ENCODE data around the gene NCKAP1. TPM values are rescaled to one million over a fixed set of nuclear protein-coding genes. Genes with fewer than 3 reads are reported as not detected.
"Not testable (repeated sequence)": the region's sequence is repeated elsewhere in the genome, so short reads cannot be mapped to it uniquely, and the experiment has no call there.

The NCKAP1 gene
- 153 TPM for total RNA-seq
- long read RNA-seq, full-length matches to known transcripts, result 44 of 149 reads
- long read RNA-seq, partial matches to known transcripts, result 31 of 149 reads
- long read RNA-seq, other reads (novel, unspliced or antisense), result 74 of 149 reads

GRCh38 chr2:183038341-183039300 is at the start of gene NCKAP1:
Gene NCKAP1, minus strand, starts transcription at chr2:183038457. Its CDS starts 358 bp downstream, at chr2:183038099.
- intact Hi-C loops (cut with DNase I), result loop anchor here (1.0 to 5.0 kb wide), 3 partner anchors 40 to 86 kb away; partner anchors contain the start of genes DUSP19 and NUP35
- peak; percentile 94 for DNase-seq (ENCODE audit: low spot score)

GRCh38 chr2:183081911-183082310 is 43.7 kb upstream of the NCKAP1 start:
- no peak for DNase-seq (ENCODE audit: low spot score)
- intact Hi-C loops (cut with DNase I), result no loop called here

- DNase-seq (ENCODE audit: low spot score), result no peak
- intact Hi-C loops (cut with DNase I), result loop anchor here (5.0 kb wide), 1 partner anchor 43 kb away; the partner anchor contains the start of gene NUP35
Measured at GRCh38 chr2:183079139-183079775, 41.0 kb upstream of the NCKAP1 start.

- DNase-seq (ENCODE audit: low spot score), result peak; percentile 90
- intact Hi-C loops (cut with DNase I), result loop anchor here (1.0 to 5.0 kb wide), 2 partner anchors 40 to 44 kb away; partner anchors contain the start of genes NCKAP1 and NUP35
Measured at GRCh38 chr2:183078464-183079138, 40.3 kb upstream of the NCKAP1 start, which contains the start of gene DUSP19. Gene DUSP19, plus strand, starts transcription at chr2:183078747. Its CDS starts 187 bp downstream, at chr2:183078934.

GRCh38 chr2:183078163-183078463 is 39.9 kb upstream of the NCKAP1 start:
- no peak for DNase-seq (ENCODE audit: low spot score)
- intact Hi-C loops (cut with DNase I), result loop anchor here (1.0 to 5.0 kb wide), 2 partner anchors 40 to 44 kb away; partner anchors contain the start of genes NCKAP1 and NUP35

GRCh38 chr2:183072177-183072576 is 33.9 kb upstream of the NCKAP1 start:
- no peak for DNase-seq (ENCODE audit: low spot score)
- intact Hi-C loops (cut with DNase I), result no loop called here

- DNase-seq (ENCODE audit: low spot score), result no peak
- intact Hi-C loops (cut with DNase I), result no loop called here
Measured at GRCh38 chr2:183070942-183071844, 32.9 kb upstream of the NCKAP1 start.

- DNase-seq (ENCODE audit: low spot score), result no peak
- intact Hi-C loops (cut with DNase I), result no loop called here
Measured at GRCh38 chr2:183069174-183069573, 30.9 kb upstream of the NCKAP1 start.

GRCh38 chr2:183068561-183068960 is 30.3 kb upstream of the NCKAP1 start:
- intact Hi-C loops (cut with DNase I), result no loop called here
- DNase-seq (ENCODE audit: low spot score), result no peak

GRCh38 chr2:183063083-183063482 is 24.8 kb upstream of the NCKAP1 start:
- intact Hi-C loops (cut with DNase I), result no loop called here
- DNase-seq (ENCODE audit: low spot score), result no peak

GRCh38 chr2:183060571-183061231 is 22.4 kb upstream of the NCKAP1 start:
- intact Hi-C loops (cut with DNase I), result no loop called here
- no peak for DNase-seq (ENCODE audit: low spot score)

- DNase-seq (ENCODE audit: low spot score), result no peak
Measured at GRCh38 chr2:183059561-183059960, 21.3 kb upstream of the NCKAP1 start.

GRCh38 chr2:183057333-183057985 is 19.2 kb upstream of the NCKAP1 start:
- intact Hi-C loops (cut with DNase I), result no loop called here
- DNase-seq (ENCODE audit: low spot score), result no peak

More at GRCh38 chr2:183059561-183059960, 21.3 kb upstream of the NCKAP1 start:
- intact Hi-C loops (cut with DNase I), result no loop called here

GRCh38 chr2:183049420-183049819 is 11.2 kb upstream of the NCKAP1 start:
- intact Hi-C loops (cut with DNase I), result no loop called here
- no peak for DNase-seq (ENCODE audit: low spot score)

GRCh38 chr2:183047486-183048125 is 9.3 kb upstream of the NCKAP1 start:
- intact Hi-C loops (cut with DNase I), result not testable (repeated sequence)

GRCh38 chr2:183043580-183043979 is 5.3 kb upstream of the NCKAP1 start:
- intact Hi-C loops (cut with DNase I); DNase-seq (ENCODE audit: low spot score): not testable (repeated sequence)

More at GRCh38 chr2:183047486-183048125, 9.3 kb upstream of the NCKAP1 start:
- not testable (repeated sequence) for DNase-seq (ENCODE audit: low spot score)

GRCh38 chr2:183040604-183041003 is 2.3 kb upstream of the NCKAP1 start:
- intact Hi-C loops (cut with DNase I), result no loop called here
- no peak for DNase-seq (ENCODE audit: low spot score)

Data from cardiac septum (tissue), 1 donor.